Breast epithelium (tissue), 3 donors: Measurements from ENCODE around the gene CRYM.

Experiments used
- POLR2A ChIP-seq: fragments of 450-650 bp; IDR thresholded peaks from one replicate; pipeline ENCODE4 v1.6.1; 2016; ENCODE audit warnings: antibody characterized with exemption, mild to moderate bottlenecking, moderate library complexity
- TF ChIP-seq, protein P1 (sequence below), 3 donors: fragments of 450-650 bp; IDR thresholded peaks; one replicate each; pipeline ENCODE4 v1.5.1; 2016 to 2017; ENCODE audit warnings: antibody characterized with exemption in 3 of 3, mild to moderate bottlenecking in 3 of 3, moderate library complexity in 3 of 3

GRCh38 chr16:21262779-21263639 is 15.1 kb downstream of the CRYM start:
- TF ChIP-seq POLR2A = no peak
- TF ChIP-seq, protein P1, sequence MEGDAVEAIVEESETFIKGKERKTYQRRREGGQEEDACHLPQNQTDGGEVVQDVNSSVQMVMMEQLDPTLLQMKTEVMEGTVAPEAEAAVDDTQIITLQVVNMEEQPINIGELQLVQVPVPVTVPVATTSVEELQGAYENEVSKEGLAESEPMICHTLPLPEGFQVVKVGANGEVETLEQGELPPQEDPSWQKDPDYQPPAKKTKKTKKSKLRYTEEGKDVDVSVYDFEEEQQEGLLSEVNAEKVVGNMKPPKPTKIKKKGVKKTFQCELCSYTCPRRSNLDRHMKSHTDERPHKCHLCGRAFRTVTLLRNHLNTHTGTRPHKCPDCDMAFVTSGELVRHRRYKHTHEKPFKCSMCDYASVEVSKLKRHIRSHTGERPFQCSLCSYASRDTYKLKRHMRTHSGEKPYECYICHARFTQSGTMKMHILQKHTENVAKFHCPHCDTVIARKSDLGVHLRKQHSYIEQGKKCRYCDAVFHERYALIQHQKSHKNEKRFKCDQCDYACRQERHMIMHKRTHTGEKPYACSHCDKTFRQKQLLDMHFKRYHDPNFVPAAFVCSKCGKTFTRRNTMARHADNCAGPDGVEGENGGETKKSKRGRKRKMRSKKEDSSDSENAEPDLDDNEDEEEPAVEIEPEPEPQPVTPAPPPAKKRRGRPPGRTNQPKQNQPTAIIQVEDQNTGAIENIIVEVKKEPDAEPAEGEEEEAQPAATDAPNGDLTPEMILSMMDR (IDR thresholded peaks at IDR 0.05) = no peak
